GM18499 (cell line): ENCODE data around the gene ELN.

Experiments used
- ATAC-seq: cut with Tn5 transposase; IDR thresholded peaks from one replicate; pipeline ENCODE4 v1.9.1; 2021; ENCODE audit warnings: moderate number of reproducible peaks; ENCODE audit not compliant: insufficient read depth, unreplicated experiment

Gene ELN

GRCh38 chr7:74058486-74058885 is 30.5 kb downstream of the ELN start:
- ATAC-seq: no peak

- no peak for ATAC-seq
Observed at GRCh38 chr7:74059037-74059436, 31.1 kb downstream of the ELN start.

GRCh38 chr7:74059681-74060588 is 32.0 kb downstream of the ELN start:
- no peak for ATAC-seq

GRCh38 chr7:74061840-74062539 is 34.0 kb downstream of the ELN start:
- no peak for ATAC-seq

- ATAC-seq: no peak
Observed at GRCh38 chr7:74063223-74063641, 35.3 kb downstream of the ELN start.

GRCh38 chr7:74063646-74064045 is 35.7 kb downstream of the ELN start:
- no peak for ATAC-seq

GRCh38 chr7:74064696-74065095 is 36.7 kb downstream of the ELN start:
- no peak for ATAC-seq

- no peak for ATAC-seq
Observed at GRCh38 chr7:74066626-74067025, 38.7 kb downstream of the ELN start.

GRCh38 chr7:74068378-74069085 is 40.6 kb downstream of the ELN start:
- ATAC-seq: no peak

GRCh38 chr7:74069086-74069541 is 41.1 kb downstream of the ELN start:
- ATAC-seq: no peak

GRCh38 chr7:74069790-74070618 is 42.0 kb downstream of the ELN start:
- ATAC-seq: no peak

- ATAC-seq: no peak
Observed at GRCh38 chr7:74070619-74070921, 42.6 kb downstream of the ELN start.

- no peak for ATAC-seq
Observed at GRCh38 chr7:74071121-74071520, 43.1 kb downstream of the ELN start.

- no peak for ATAC-seq
Observed at GRCh38 chr7:74074770-74075169, 46.8 kb downstream of the ELN start.

- no peak for ATAC-seq
Observed at GRCh38 chr7:74078461-74078860, 50.5 kb downstream of the ELN start.

- no peak for ATAC-seq
Observed at GRCh38 chr7:74082770-74083116, 54.8 kb downstream of the ELN start.

- no peak for ATAC-seq
Observed at GRCh38 chr7:74083117-74083876, 55.3 kb downstream of the ELN start, which contains the start of gene LIMK1. Gene LIMK1 (plus strand): TSS chr7:74083804. CDS start chr7:74083991, 187 bp downstream.

- ATAC-seq: no peak
Observed at GRCh38 chr7:74083928-74084721, 56.2 kb downstream of the ELN start.
